B cell (primary cell): Measurements from ENCODE around the gene ARAF. TPM values are rescaled to one million over a fixed set of nuclear protein-coding genes. Genes with fewer than 3 reads are reported as not detected.

Source experiments
- ATAC-seq: fragments of 200-7000 bp; cut with Tn5 transposase; one replicate; pipeline ENCODE4 v1.10.0; 2021; ENCODE audit warnings: low read depth, mild to moderate bottlenecking, moderate number of reproducible peaks, moderate library complexity
- CTCF ChIA-PET: fragments of 350-600 bp; sonication (Branson Sonifier 250); formaldehyde crosslinking; loops from one replicate; lab custom pipeline; 2021; ENCODE audit warnings: antibody characterized with exemption, inconsistent platforms; lab: Charles Lee
- POLR2A ChIA-PET: fragments of 350-600 bp; sonication (Branson Sonifier 250); formaldehyde crosslinking; loops from one replicate; lab custom pipeline; 2021; ENCODE audit warnings: antibody characterized with exemption; lab: Charles Lee
- DNase-seq: peaks from one replicate; pipeline ENCODE4 v3.0.0; 2013
- H2AFZ ChIP-seq: 2 replicates; pipeline ENCODE4 v1.6.1; 2012; ENCODE audit warnings: mild to moderate bottlenecking, low read depth, low read length; ENCODE audit not compliant: insufficient read depth, poor library complexity, severe bottlenecking
- H3K27ac ChIP-seq, 2 donors: 1 replicate in 1 of 2; 2 replicates in 1 of 2; pipeline ENCODE4 v1.5.1; 2012 to 2013; ENCODE audit warnings: low read length in 2 of 2, mild to moderate bottlenecking in 2 of 2, moderate library complexity in 1 of 2
- H3K27me3 ChIP-seq, 4 experiments: fragments of 200-600 bp in 1 of 4; sonication (generic) in 1 of 4; replicated peaks in 1 of 4; 1 replicate in 2 of 4; 2 replicates in 2 of 4; pipeline versions ENCODE4 v1.6.1 to v1.7.0; 2013 to 2016; ENCODE audit warnings: low read length in 3 of 4, mild to moderate bottlenecking in 2 of 4, mixed read lengths in 1 of 4, moderate library complexity in 1 of 4; ENCODE audit not compliant: insufficient read depth in 4 of 4, control insufficient read depth in 3 of 4; ENCODE audit errors: control extremely low read depth in 1 of 4
- H3K36me3 ChIP-seq, 2 experiments: replicated peaks in 1 of 2; 1 replicate in 1 of 2; 2 replicates in 1 of 2; pipeline versions ENCODE4 v1.6.1 to v1.7.1; 2013; ENCODE audit warnings: low read length in 1 of 2; ENCODE audit not compliant: insufficient read depth in 2 of 2, control insufficient read depth in 1 of 2; ENCODE audit errors: control extremely low read depth in 1 of 2, extremely low read depth in 1 of 2
- H3K4me1 ChIP-seq, 2 donors: fragments of 200-600 bp in 1 of 2; sonication (generic) in 1 of 2; 1 replicate in 1 of 2; 2 replicates in 1 of 2; pipeline versions ENCODE4 v1.5.1 to v1.6.1; 2013 to 2017; ENCODE audit warnings: low read length in 2 of 2; ENCODE audit not compliant: control insufficient read depth in 2 of 2, insufficient read depth in 2 of 2
- H3K4me2 ChIP-seq: replicated peaks from 2 replicates; pipeline ENCODE3; 2012; ENCODE audit warnings: mild to moderate bottlenecking, low read depth, low read length; ENCODE audit not compliant: poor library complexity, severe bottlenecking
- H3K4me3 ChIP-seq, 5 experiments: fragments of 200-600 bp in 1 of 5; sonication (generic) in 1 of 5; 1 replicate in 3 of 5; 2 replicates in 2 of 5; pipeline versions ENCODE4 v1.5.1 to v1.7.0; 2011 to 2016; ENCODE audit warnings: low read length in 4 of 5, mild to moderate bottlenecking in 4 of 5, low read depth in 2 of 5, control low read depth in 1 of 5, moderate library complexity in 1 of 5; ENCODE audit not compliant: insufficient read depth in 1 of 5; ENCODE audit errors: control extremely low read depth in 1 of 5, extremely low read depth in 1 of 5
- H3K79me2 ChIP-seq: fragments of 200-600 bp; sonication (generic); one replicate; pipeline ENCODE4 v1.6.0; 2016; ENCODE audit warnings: low read length; ENCODE audit not compliant: control insufficient read depth, insufficient read depth
- H3K9ac ChIP-seq: fragments of 200-600 bp; sonication (generic); 2 replicates; pipeline ENCODE4 v1.6.1; 2017; ENCODE audit warnings: mild to moderate bottlenecking, low read length, moderate library complexity
- H3K9me3 ChIP-seq, 3 donors: one replicate each; pipeline versions ENCODE4 v1.6.1 to v1.7.1; 2013; ENCODE audit warnings: low read length in 2 of 3; ENCODE audit not compliant: control insufficient read depth in 2 of 3, insufficient read depth in 1 of 3; ENCODE audit errors: control extremely low read depth in 1 of 3
- H4K20me1 ChIP-seq: 2 replicates; pipeline ENCODE4 v1.6.0; 2012; ENCODE audit warnings: mild to moderate bottlenecking, low read length; ENCODE audit not compliant: insufficient read depth, control insufficient read depth, poor library complexity, severe bottlenecking
- H3K27ac Mint-ChIP-seq: one replicate; pipeline ENCODE4 v1.8.0; 2021; ENCODE audit warnings: mixed read lengths
- H3K27me3 Mint-ChIP-seq: one replicate; pipeline ENCODE4 v1.8.0; 2021; ENCODE audit warnings: mixed read lengths
- H3K4me1 Mint-ChIP-seq: one replicate; pipeline ENCODE4 v1.8.0; 2021; ENCODE audit warnings: mixed read lengths
- H3K4me3 Mint-ChIP-seq: one replicate; pipeline ENCODE4 v1.8.0; 2021; ENCODE audit warnings: mixed read lengths
- H3K9me3 Mint-ChIP-seq: one replicate; pipeline ENCODE4 v1.8.0; 2022; ENCODE audit warnings: mixed read lengths; ENCODE audit not compliant: insufficient read depth
- CTCF ChIP-seq: fragments of 200-600 bp; IDR thresholded peaks from one replicate; pipeline ENCODE4 v1.8.0; 2022; ENCODE audit warnings: antibody characterized with exemption, mild to moderate bottlenecking
- EZH2 ChIP-seq: IDR thresholded peaks from 2 replicates; pipeline ENCODE4 v1.6.1; 2012; ENCODE audit warnings: borderline replicate concordance, low read depth, mild to moderate bottlenecking, moderate library complexity, low read length; ENCODE audit not compliant: insufficient read depth, poor library complexity, severe bottlenecking
- WGBS: methylation state at CpG from one replicate; pipeline ENCODE4 v1.1.5; 2013; ENCODE audit warnings: missing lambda C conversion rate; ENCODE audit not compliant: insufficient coverage; 5-methylcytosine and 5-hydroxymethylcytosine counted together
- intact Hi-C: fragments of 100-400 bp; cut with micrococcal nuclease; formaldehyde crosslinking; loops from one replicate; pipeline ENCODE4 v1.10.0; 2022
- polyA plus RNA-seq: library from polyadenylated mRNA; depleted of rRNA; stranded (reverse); fragments of >200 nt; gene quantifications from 2 replicates; pipeline ENCODE4 v1.2.3, GENCODE V29; 2012
- total RNA-seq, 2 donors: library from RNA; stranded (reverse); fragments of 120-200 nt in 1 of 2; gene quantifications; 1 replicate in 1 of 2; 2 replicates in 1 of 2; pipeline versions ENCODE4 v1.2.3 to v1.2.4, GENCODE V29; 2013 to 2022

ARAF gene
- total and polyA plus RNA-seq, 2 donors (not counting 1 experiment from before 2014, with no cell fraction given): 97.9 to 127 TPM

- intact Hi-C loops: no loop called here
- Mint-ChIP-seq H3K9me3 (no peaks in the 10 kb centered on the region), H3K27me3 (peaks cover 2% of the 10 kb centered on the region), H3K4me1 (no peaks in the 10 kb centered on the region), H3K4me3 (no peak overlapping the region), H3K27ac (no peak overlapping the region)
- POLR2A ChIA-PET: no interaction called here
- no peaks in the 10 kb centered on the region for H3K27me3 ChIP-seq
- peaks cover 0 to 3% (median 0%) of the 10 kb centered on the region in 3 donors for H3K9me3 ChIP-seq
- no peak overlapping the region for H3K4me3 ChIP-seq
- no peaks in the 10 kb centered on the region for H3K36me3 ChIP-seq
- WGBS: no CpG with 5 or more reads among the region's 9 CpGs
- DNase-seq (no peak), ATAC-seq (no peak)
- H2AFZ ChIP-seq: no peak overlapping the region
- H3K79me2 ChIP-seq: no peaks in the 10 kb centered on the region
- no peak overlapping the region for H3K9ac ChIP-seq
- no peaks in the 10 kb centered on the region for H3K4me1 ChIP-seq
- CTCF ChIA-PET: no interaction called here
- H4K20me1 ChIP-seq: no peaks in the 10 kb centered on the region
- no peak overlapping the region for H3K27ac ChIP-seq
- TF ChIP-seq EZH2 (no peak), CTCF (no peak)
- no peak overlapping the region for H3K4me2 ChIP-seq
Measured at GRCh38 chrX:47605024-47605423, 44.0 kb downstream of the ARAF start.

- POLR2A ChIA-PET: no interaction called here
- Histone ChIP-seq H3K9me3 (no peaks in the 10 kb centered on the region), H2AFZ (no peak overlapping the region), H3K4me2 (no peak overlapping the region), H3K27me3 (no peaks in the 10 kb centered on the region), H3K27ac (no peak overlapping the region), H3K4me1 (no peaks in the 10 kb centered on the region), H3K79me2 (no peaks in the 10 kb centered on the region), H3K9ac (no peak overlapping the region), H4K20me1 (no peaks in the 10 kb centered on the region), H3K4me3 (no peak overlapping the region), H3K36me3 (no peaks in the 10 kb centered on the region)
- CTCF ChIA-PET: no interaction called here
- H3K9me3 Mint-ChIP-seq: no peaks in the 10 kb centered on the region
- no peaks in the 10 kb centered on the region for H3K27me3 Mint-ChIP-seq
- no peak for DNase-seq
- H3K27ac Mint-ChIP-seq: no peak overlapping the region
- intact Hi-C loops: no loop called here
- no peak overlapping the region for H3K4me3 Mint-ChIP-seq
- no peak for ATAC-seq
- TF ChIP-seq CTCF (no peak), EZH2 (no peak)
- H3K4me1 Mint-ChIP-seq: no peaks in the 10 kb centered on the region
Measured at GRCh38 chrX:47607091-47607490, 46.1 kb downstream of the ARAF start.
